ENCODE data around the gene PLCL1. TPM values are rescaled to one million over a fixed set of nuclear protein-coding genes. Genes with fewer than 3 reads are reported as not detected.
"Not testable (repeated sequence)": the region's sequence is repeated elsewhere in the genome, so short reads cannot be mapped to it uniquely, and the experiment has no call there.

PLCL1 gene
- total RNA-seq, 1 experiment from 2014 or later = 0.12 TPM

DNA sequence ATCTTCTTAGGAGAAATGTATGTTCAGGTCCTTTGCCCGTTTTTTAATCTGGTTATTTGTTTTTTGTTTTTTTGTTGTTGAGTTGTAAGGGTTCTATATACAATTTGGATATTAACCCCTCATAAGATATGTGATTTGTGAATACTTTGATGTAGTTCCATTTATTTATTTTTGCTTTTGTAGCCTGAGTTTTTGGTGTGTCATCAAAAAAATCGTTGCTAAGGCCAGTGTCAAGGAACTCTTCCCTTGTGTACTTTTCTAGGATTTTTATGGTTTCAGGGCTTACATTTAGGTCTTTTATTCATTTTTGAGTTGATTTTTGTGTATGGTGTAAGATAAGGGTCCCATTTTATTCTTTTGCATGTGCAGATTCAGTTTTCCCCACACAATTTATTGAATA, 372.6 kb downstream of the PLCL1 start:
- no peak for DNase-seq (ENCODE audit: low read depth)

DNA sequence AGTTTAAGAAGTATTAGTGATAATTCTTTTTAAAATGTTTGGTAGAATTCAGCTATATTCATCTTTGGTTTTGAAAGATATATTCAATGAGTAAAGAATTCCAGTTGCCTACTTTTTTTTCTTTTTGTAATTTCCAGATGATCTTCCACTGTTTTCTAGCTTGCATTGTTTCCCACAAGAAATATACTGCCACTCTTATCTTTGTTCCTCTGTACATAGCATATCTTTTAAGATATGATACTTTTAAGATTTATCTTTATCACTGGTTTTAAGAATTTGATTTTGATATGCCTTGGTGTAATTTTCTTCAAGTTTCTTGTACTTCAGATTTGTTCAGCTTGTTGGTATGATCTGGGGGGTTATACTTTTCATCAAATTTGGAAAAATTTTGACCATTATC, 374.4 kb downstream of the PLCL1 start:
- no peak for DNase-seq (ENCODE audit: low read depth)

DNA sequence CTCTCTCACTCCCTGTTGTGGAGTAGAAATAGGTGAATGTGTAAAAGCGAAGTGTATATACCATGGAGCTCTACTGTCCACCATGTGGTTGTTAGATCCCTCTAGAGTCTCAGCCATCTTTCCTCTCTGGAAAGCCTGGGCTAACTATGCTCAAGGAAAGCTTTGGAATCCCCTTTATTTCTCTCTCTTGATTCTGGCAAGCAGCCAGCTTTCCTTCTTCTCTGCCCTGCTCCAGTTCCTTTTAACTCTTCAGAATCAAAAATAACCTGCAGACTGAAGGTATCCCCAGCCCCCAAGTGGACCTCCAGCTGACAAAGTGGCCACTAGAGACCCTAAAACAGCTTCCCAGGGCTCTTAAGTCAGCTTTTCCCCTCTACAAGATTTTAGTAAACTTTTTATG, 381.9 kb downstream of the PLCL1 start:
- no peak for DNase-seq (ENCODE audit: low read depth)

DNA sequence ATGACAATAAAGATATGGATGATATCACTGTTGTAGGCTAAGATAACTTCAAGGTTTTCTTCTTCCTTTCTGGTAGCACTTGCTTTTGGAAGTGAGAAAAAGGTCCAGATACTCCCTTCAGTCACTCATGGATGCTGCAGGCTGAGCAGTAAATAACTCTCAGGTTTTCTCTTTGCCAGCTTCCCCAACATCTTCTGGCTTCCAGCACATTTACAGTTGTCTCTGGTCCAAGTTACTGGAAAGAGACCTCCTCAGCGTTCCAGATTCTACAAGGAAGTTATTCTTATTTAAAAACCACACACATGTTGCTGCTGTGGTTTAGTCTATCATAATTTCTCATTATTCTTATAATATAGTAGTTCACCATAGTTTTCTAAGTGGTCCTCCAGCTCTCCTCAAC, 383.4 kb downstream of the PLCL1 start:
- no peak for DNase-seq (ENCODE audit: low read depth)

DNA sequence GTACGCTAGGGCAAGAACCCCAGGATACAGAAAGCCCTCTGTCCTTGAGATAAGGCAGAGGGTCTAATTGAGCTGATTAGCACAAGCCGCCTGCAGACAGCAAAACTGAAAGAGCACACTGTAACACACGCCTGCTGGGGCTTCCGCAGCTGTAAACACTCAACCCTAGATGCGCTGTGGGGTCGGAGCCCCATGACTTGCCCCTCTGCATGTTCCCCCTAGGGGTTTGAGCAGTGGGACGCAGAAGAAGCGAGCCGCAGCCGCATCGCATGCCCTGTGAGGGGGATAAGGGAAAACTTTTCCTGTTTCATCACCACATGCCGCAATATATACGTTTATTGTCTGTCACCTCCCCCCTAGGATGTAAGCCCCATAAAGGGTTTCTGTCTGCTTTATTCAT, 384.6 kb downstream of the PLCL1 start:
- DNase-seq (ENCODE audit: low read depth) = peak; percentile 23

DNA sequence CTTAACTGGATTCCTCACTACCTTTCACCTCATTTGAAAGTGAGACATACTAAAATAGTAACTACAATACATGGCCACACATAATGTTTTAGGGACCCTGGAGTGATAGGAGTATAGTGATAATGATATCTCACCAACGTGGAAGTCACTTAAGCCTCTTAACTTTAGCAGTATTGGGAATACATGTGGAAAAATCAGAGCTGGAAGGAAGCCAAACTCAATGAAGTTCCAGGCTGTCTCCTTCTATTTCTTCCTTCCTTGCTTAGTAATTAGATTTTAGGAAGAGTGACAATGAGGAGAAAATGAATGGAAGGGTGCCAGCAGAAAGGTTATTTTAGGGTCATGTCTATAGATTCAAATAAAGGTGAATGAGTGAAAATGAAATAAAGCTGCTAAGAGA, 387.3 kb downstream of the PLCL1 start:
- no peak for DNase-seq (ENCODE audit: low read depth)

DNA sequence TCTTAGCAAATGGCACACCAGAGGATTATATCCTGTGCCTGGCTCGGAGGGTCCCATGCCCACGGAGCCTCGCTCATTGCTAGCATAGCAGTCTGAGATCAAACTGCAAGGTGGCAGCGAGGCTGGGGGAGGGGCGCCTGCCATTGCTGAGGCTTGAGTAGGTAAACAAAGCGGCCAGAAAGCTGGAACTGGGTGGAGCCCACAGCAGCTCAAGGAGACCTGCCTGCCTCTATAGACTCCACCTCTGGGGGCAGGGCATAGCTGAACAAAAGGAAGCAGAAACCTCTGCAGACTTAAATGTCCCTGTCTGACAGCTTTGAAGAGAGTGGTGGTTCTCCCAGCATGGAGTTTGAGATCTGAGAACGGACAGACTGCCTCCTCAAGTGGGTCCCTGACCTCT, 392.2 kb downstream of the PLCL1 start:
- DNase-seq (ENCODE audit: low read depth) = not testable (repeated sequence)

Other genes starting within 250 kb of the PLCL1 start
- 1.7 and 2.0 TPM in 2 replicates for gene RFTN2, start 129.0 kb upstream of the PLCL1 start, total RNA-seq (2014; rRNA removed; shearing (Covaris generic))
- gene MARS2, start 99.2 kb upstream of the PLCL1 start, total RNA-seq (2014; rRNA removed; shearing (Covaris generic)) = 4.1 and 4.6 TPM in 2 replicates
- not detected in 2 replicates for gene BOLL, start 19.3 kb upstream of the PLCL1 start, total RNA-seq (2014; rRNA removed; shearing (Covaris generic))

Data from RPMI7951 (cell line).